Naive thymus-derived CD4-positive, alpha-beta T cell (primary cell): Measurements from ENCODE around the gene ATF2. TPM values are rescaled to one million over a fixed set of nuclear protein-coding genes. Genes with fewer than 3 reads are reported as not detected.

Experiments
- ATAC-seq: fragments of 150-1000 bp; cut with Tn5 transposase; 2 replicates; pipeline ENCODE4 v1.10.0; 2021; ENCODE audit warnings: mild to moderate bottlenecking, moderate library complexity
- CTCF ChIA-PET: fragments of 350-600 bp; sonication (Branson Sonifier 250); formaldehyde crosslinking; loops from one replicate; lab custom pipeline; 2021; ENCODE audit warnings: antibody characterized with exemption; lab: Charles Lee
- POLR2A ChIA-PET: fragments of 350-600 bp; sonication (Branson Sonifier 250); formaldehyde crosslinking; loops from one replicate; lab custom pipeline; 2021; ENCODE audit warnings: antibody characterized with exemption, inconsistent platforms; lab: Charles Lee
- DNase-seq, 9 donors: peaks; one replicate each; pipeline versions ENCODE4 v3.0.0 to v3.0.0-alpha.2; 2020 to 2022; ENCODE audit warnings: mixed read lengths in 1 of 9
- H3K27ac ChIP-seq: one replicate; pipeline ENCODE4 v1.7.0; 2013; ENCODE audit warnings: mild to moderate bottlenecking, low read depth, low read length, moderate library complexity
- H3K27me3 ChIP-seq, 2 donors: one replicate each; pipeline ENCODE4 v1.7.0; 2013; ENCODE audit warnings: low read length in 2 of 2, mild to moderate bottlenecking in 2 of 2, moderate library complexity in 2 of 2; ENCODE audit not compliant: control insufficient read depth in 2 of 2, insufficient read depth in 2 of 2
- H3K36me3 ChIP-seq, 3 experiments: 1 replicate in 2 of 3; 2 replicates in 1 of 3; pipeline ENCODE4 v1.7.0; 2013; ENCODE audit warnings: low read length in 3 of 3, mild to moderate bottlenecking in 3 of 3, moderate library complexity in 1 of 3; ENCODE audit not compliant: insufficient read depth in 3 of 3, control insufficient read depth in 2 of 3
- H3K4me1 ChIP-seq, 2 donors: one replicate each; pipeline ENCODE4 v1.7.0; 2013; ENCODE audit warnings: low read length in 2 of 2, mild to moderate bottlenecking in 2 of 2, moderate library complexity in 1 of 2; ENCODE audit not compliant: control insufficient read depth in 2 of 2, insufficient read depth in 2 of 2
- H3K4me3 ChIP-seq: 2 replicates; pipeline ENCODE4 v1.7.0; 2013; ENCODE audit warnings: mild to moderate bottlenecking, low read length
- H3K9me3 ChIP-seq, 3 experiments: 1 replicate in 2 of 3; 2 replicates in 1 of 3; pipeline ENCODE4 v1.7.0; 2013; ENCODE audit warnings: low read length in 3 of 3; ENCODE audit not compliant: control insufficient read depth in 2 of 3
- H3K27ac Mint-ChIP-seq, 9 donors: one replicate each; pipeline ENCODE4 v1.8.0; 2020 to 2022; ENCODE audit warnings: mixed read lengths in 9 of 9, mild to moderate bottlenecking in 8 of 9, moderate library complexity in 5 of 9, inconsistent platforms in 2 of 9
- H3K27me3 Mint-ChIP-seq, 5 donors: one replicate each; pipeline ENCODE4 v1.8.0; 2021 to 2022; ENCODE audit warnings: mixed read lengths in 5 of 5, mild to moderate bottlenecking in 1 of 5
- H3K36me3 Mint-ChIP-seq, 5 donors: one replicate each; pipeline ENCODE4 v1.8.0; 2020 to 2022; ENCODE audit warnings: mixed read lengths in 5 of 5, mild to moderate bottlenecking in 3 of 5, inconsistent platforms in 1 of 5
- H3K4me1 Mint-ChIP-seq, 7 donors: one replicate each; pipeline ENCODE4 v1.8.0; 2020 to 2022; ENCODE audit warnings: mixed read lengths in 7 of 7, mild to moderate bottlenecking in 3 of 7, inconsistent platforms in 1 of 7
- H3K4me3 Mint-ChIP-seq, 10 donors: one replicate each; pipeline ENCODE4 v1.8.0; 2020 to 2022; ENCODE audit warnings: mild to moderate bottlenecking in 10 of 10, mixed read lengths in 10 of 10, moderate library complexity in 6 of 10, inconsistent platforms in 2 of 10
- H3K9me3 Mint-ChIP-seq, 11 donors: one replicate each; pipeline ENCODE4 v1.8.0; 2020 to 2022; ENCODE audit warnings: mixed read lengths in 11 of 11, mild to moderate bottlenecking in 4 of 11, inconsistent platforms in 1 of 11, moderate library complexity in 1 of 11
- intact Hi-C, 2 donors: fragments of 100-400 bp; cut with micrococcal nuclease; formaldehyde crosslinking; loops; one replicate each; pipeline ENCODE4 v1.15.1; 2023
- polyA plus RNA-seq, 2 donors: library from polyadenylated mRNA; unstranded; fragments of 300-500 nt; fragmentation: Illumina TruSeq; gene quantifications; one replicate each; pipeline ENCODE4 v1.2.3, GENCODE V29; 2021
- total RNA-seq, 6 experiments: library from RNA in 5 of 6; stranded (reverse) in 5 of 6; gene quantifications; 1 replicate in 5 of 6; 2 replicates in 1 of 6; pipeline ENCODE4 v1.2.3 and lab custom pipeline; 2021 to 2026

The ATF2 gene
- total and polyA plus RNA-seq, 7 experiments from 2014 or later, result 29.6 to 67.2 (median 58.7) TPM

- H3K9me3 ChIP-seq, result no peaks in the 10 kb centered on the region
- H3K4me3 ChIP-seq, result no peak overlapping the region
- no peaks in the 10 kb centered on the region for H3K27me3 ChIP-seq
- no peak overlapping the region for H3K27ac ChIP-seq
- ATAC-seq (no peak), DNase-seq (no peak)
- no peak overlapping the region for H3K4me3 Mint-ChIP-seq
- intact Hi-C loops, result no loop called here
- ChIA-PET CTCF (no interaction called here), POLR2A (no interaction called here)
- H3K4me1 ChIP-seq, result no peaks in the 10 kb centered on the region
- peaks cover 26 to 64% (median 32%) of the 10 kb centered on the region in 5 donors for H3K27me3 Mint-ChIP-seq
- H3K4me1 Mint-ChIP-seq, result no peaks in the 10 kb centered on the region
- H3K27ac Mint-ChIP-seq, result no peak overlapping the region
- no peaks in the 10 kb centered on the region for H3K36me3 Mint-ChIP-seq
- peaks cover 0 to 21% (median 4%) of the 10 kb centered on the region in 11 donors for H3K9me3 Mint-ChIP-seq
- no peaks in the 10 kb centered on the region for H3K36me3 ChIP-seq
These were observed 27.0 kb upstream of the ATF2 start for GRCh38 chr2:175195012-175195411.

GRCh38 chr2:175188761-175189160 lies 20.8 kb upstream of the ATF2 start:
- peaks cover 0 to 3% (median 0%) of the 10 kb centered on the region in 7 donors for H3K4me1 Mint-ChIP-seq

GRCh38 chr2:175187378-175187777 lies 19.4 kb upstream of the ATF2 start:
- no peaks in the 10 kb centered on the region for H3K27me3 ChIP-seq
- ATAC-seq (peak; percentile 53), DNase-seq (peak in 5 of 9 donors; percentile 11 to 42 (median 22))
- H3K9me3 ChIP-seq, result no peaks in the 10 kb centered on the region
- Mint-ChIP-seq H3K36me3 (peaks cover 0 to 6% (median 0%) of the 10 kb centered on the region in 5 donors), H3K4me1 (peaks cover 0 to 3% (median 0%) of the 10 kb centered on the region in 7 donors), H3K4me3 (no peak overlapping the region), H3K27me3 (peaks cover 12 to 29% (median 19%) of the 10 kb centered on the region in 5 donors), H3K27ac (no peak overlapping the region), H3K9me3 (peaks cover 0 to 11% (median 2%) of the 10 kb centered on the region in 11 donors)
- H3K4me1 ChIP-seq, result no peaks in the 10 kb centered on the region
- ChIA-PET CTCF (no interaction called here), POLR2A (no interaction called here)
- no peaks in the 10 kb centered on the region for H3K36me3 ChIP-seq
- H3K4me3 ChIP-seq, result no peak overlapping the region
- intact Hi-C loops, result loop anchor here (1.0 to 10.0 kb wide), 3 partner anchors 76 to 483 kb away; no protein-coding TSS in a partner anchor
- no peak overlapping the region for H3K27ac ChIP-seq

More at GRCh38 chr2:175188761-175189160, 20.8 kb upstream of the ATF2 start:
- Histone ChIP-seq H3K27ac (no peak overlapping the region), H3K9me3 (no peaks in the 10 kb centered on the region), H3K4me1 (no peaks in the 10 kb centered on the region), H3K36me3 (no peaks in the 10 kb centered on the region), H3K4me3 (no peak overlapping the region), H3K27me3 (no peaks in the 10 kb centered on the region)
- no peak for ATAC-seq
- Mint-ChIP-seq H3K4me3 (no peak overlapping the region), H3K27me3 (peaks cover 14 to 35% (median 19%) of the 10 kb centered on the region in 5 donors), H3K36me3 (peaks cover 0 to 3% (median 0%) of the 10 kb centered on the region in 5 donors), H3K9me3 (peaks cover 0 to 16% (median 2%) of the 10 kb centered on the region in 11 donors), H3K27ac (no peak overlapping the region)
- CTCF ChIA-PET, result no interaction called here
- intact Hi-C loops, result loop anchor here (10.0 kb wide), 1 partner anchor 484 kb away; no protein-coding TSS in a partner anchor
- POLR2A ChIA-PET, result no interaction called here
- DNase-seq, result no peak

- DNase-seq, result no peak
- H3K4me3 ChIP-seq, result no peak overlapping the region
- no peaks in the 10 kb centered on the region for H3K9me3 ChIP-seq
- Mint-ChIP-seq H3K27me3 (peaks cover 0 to 4% (median 3%) of the 10 kb centered on the region in 5 donors), H3K4me1 (peaks cover 16 to 25% (median 21%) of the 10 kb centered on the region in 7 donors), H3K27ac (no peak overlapping the region), H3K36me3 (peaks cover 4 to 19% (median 10%) of the 10 kb centered on the region in 5 donors), H3K4me3 (no peak overlapping the region), H3K9me3 (peaks cover 0 to 7% (median 0%) of the 10 kb centered on the region in 11 donors)
- POLR2A ChIA-PET, result interaction anchor here (0.9 kb wide), 1 partner anchor 9 kb away, joined by 3 read pairs; no protein-coding TSS in a partner anchor
- H3K36me3 ChIP-seq, result peaks cover 4 to 12% (median 4%) of the 10 kb centered on the region in 3 experiments
- no peak for ATAC-seq
- CTCF ChIA-PET, result no interaction called here
- no peak overlapping the region for H3K27ac ChIP-seq
- intact Hi-C loops, result loop anchor here (5.0 to 10.0 kb wide), 5 partner anchors 146 to 819 kb away; partner anchors contain the start of genes GPR155 (in 2 of the 2), LNPK (in 1 of the 2) and SCRN3 (in 1 of the 2)
- peaks cover 6 to 13% of the 10 kb centered on the region in 2 donors for H3K4me1 ChIP-seq
- H3K27me3 ChIP-seq, result no peaks in the 10 kb centered on the region
These were observed 15.7 kb upstream of the ATF2 start for GRCh38 chr2:175183674-175184073.

- Histone ChIP-seq H3K27ac (peak overlapping the region; percentile 89), H3K4me1 (peaks cover 6 to 13% of the 10 kb centered on the region in 2 donors), H3K9me3 (no peaks in the 10 kb centered on the region), H3K27me3 (no peaks in the 10 kb centered on the region), H3K4me3 (peak overlapping the region; percentile 84), H3K36me3 (peaks cover 6 to 21% (median 18%) of the 10 kb centered on the region in 3 experiments)
- POLR2A ChIA-PET, result interaction anchor here (1.5 kb wide), 1 partner anchor 13 kb away, joined by 8 read pairs; the partner anchor contains the start of gene ATF2
- peak overlapping the region; percentile 77 to 96 (median 88) for H3K4me3 Mint-ChIP-seq
- ATAC-seq (no peak), DNase-seq (no peak)
- peaks cover 14 to 33% (median 27%) of the 10 kb centered on the region in 7 donors for H3K4me1 Mint-ChIP-seq
- intact Hi-C loops, result loop anchor here (1.0 to 10.0 kb wide), 8 partner anchors 14 to 1217 kb away; partner anchors contain the start of genes ATF2 (in 2 of the 2), GPR155 (in 2 of the 2), LNPK (in 1 of the 2) and SCRN3 (in 1 of the 2)
- H3K9me3 Mint-ChIP-seq, result peaks cover 0 to 7% (median 0%) of the 10 kb centered on the region in 11 donors
- H3K27me3 Mint-ChIP-seq, result no peaks in the 10 kb centered on the region
- H3K27ac Mint-ChIP-seq, result peak overlapping the region; percentile 86 to 99 (median 89)
- H3K36me3 Mint-ChIP-seq, result peaks cover 4 to 27% (median 21%) of the 10 kb centered on the region in 5 donors
- CTCF ChIA-PET, result no interaction called here
These were observed 13.9 kb upstream of the ATF2 start for GRCh38 chr2:175181877-175182308.

- Mint-ChIP-seq H3K4me3 (peak within 1 kb of the TSS; percentile 77 to 96 (median 88)), H3K36me3 (peaks cover 4 to 32% (median 25%) of the 10 kb centered on the region in 5 donors), H3K9me3 (peaks cover 0 to 7% (median 0%) of the 10 kb centered on the region in 11 donors), H3K4me1 (peaks cover 14 to 39% (median 32%) of the 10 kb centered on the region in 7 donors), H3K27me3 (no peaks in the 10 kb centered on the region), H3K27ac (peak within 1 kb of the TSS; percentile 86 to 99 (median 93))
- Histone ChIP-seq H3K4me3 (peak within 1 kb of the TSS; percentile 84), H3K9me3 (no peaks in the 10 kb centered on the region), H3K27ac (peak within 1 kb of the TSS; percentile 89), H3K4me1 (peaks cover 6 to 13% of the 10 kb centered on the region in 2 donors), H3K27me3 (no peaks in the 10 kb centered on the region), H3K36me3 (peaks cover 6 to 22% (median 21%) of the 10 kb centered on the region in 3 experiments)
- POLR2A ChIA-PET, result interaction anchor here (1.0 to 1.5 kb wide), 3 partner anchors 9 to 13 kb away, joined by 3 to 8 read pairs (median 3); partner anchors contain the start of gene ATF2
- ATAC-seq (peak; percentile 93), DNase-seq (peak; percentile 83 to 92 (median 89))
- CTCF ChIA-PET, result interaction anchor here (1.2 kb wide), 1 partner anchor 13 kb away, joined by 3 read pairs; the partner anchor contains the start of gene ATF2
- intact Hi-C loops, result loop anchor here (1.0 to 10.0 kb wide), 8 partner anchors 13 to 1216 kb away; partner anchors contain the start of genes ATF2 (in 2 of the 2), GPR155 (in 2 of the 2), LNPK (in 1 of the 2) and SCRN3 (in 1 of the 2)
These were observed 13.3 kb upstream of the ATF2 start, which contains the start of gene ATP5MC3 for GRCh38 chr2:175181104-175181876. Gene ATP5MC3 (minus strand): TSS chr2:175181710. CDS start chr2:175181393, 317 bp downstream.
